Stimulated activated naive B cell treated with anti-CD40 and anti-IgM and Interleukin-4, amounts not matched to agents 10 μg/mL and 1 μg/mL and 100 μg/mL, for 72 hours (primary cell): ENCODE measurements around the gene RACGAP1.
"Not testable (repeated sequence)": the region's sequence is repeated elsewhere in the genome, so short reads cannot be mapped to it uniquely, and the experiment has no call there.

Source experiments
- ATAC-seq, 2 donors: fragments of 150-1000 bp; cut with Tn5 transposase; replicated peaks; 2 replicates each; pipeline ENCODE4 v1.10.0; 2021; ENCODE audit warnings: moderate library complexity in 1 of 2
- DNase-seq: peaks from one replicate; pipeline ENCODE4 v3.0.0; 2021
- H3K27ac Mint-ChIP-seq: one replicate; pipeline ENCODE4 v1.8.0; 2022; ENCODE audit warnings: mild to moderate bottlenecking, mixed read lengths
- H3K27me3 Mint-ChIP-seq, 2 donors: one replicate each; pipeline ENCODE4 v1.8.0; 2022; ENCODE audit warnings: mixed read lengths in 2 of 2
- H3K36me3 Mint-ChIP-seq, 2 donors: one replicate each; pipeline ENCODE4 v1.8.0; 2022; ENCODE audit warnings: mixed read lengths in 2 of 2, mild to moderate bottlenecking in 1 of 2
- H3K4me1 Mint-ChIP-seq, 2 donors: one replicate each; pipeline ENCODE4 v1.8.0; 2022; ENCODE audit warnings: mixed read lengths in 2 of 2, mild to moderate bottlenecking in 1 of 2
- H3K4me3 Mint-ChIP-seq, 2 donors: one replicate each; pipeline ENCODE4 v1.8.0; 2022; ENCODE audit warnings: mild to moderate bottlenecking in 2 of 2, mixed read lengths in 2 of 2, moderate library complexity in 1 of 2
- H3K9me3 Mint-ChIP-seq, 2 donors: one replicate each; pipeline ENCODE4 v1.8.0; 2022; ENCODE audit warnings: mixed read lengths in 2 of 2, mild to moderate bottlenecking in 1 of 2

The RACGAP1 gene

DNA sequence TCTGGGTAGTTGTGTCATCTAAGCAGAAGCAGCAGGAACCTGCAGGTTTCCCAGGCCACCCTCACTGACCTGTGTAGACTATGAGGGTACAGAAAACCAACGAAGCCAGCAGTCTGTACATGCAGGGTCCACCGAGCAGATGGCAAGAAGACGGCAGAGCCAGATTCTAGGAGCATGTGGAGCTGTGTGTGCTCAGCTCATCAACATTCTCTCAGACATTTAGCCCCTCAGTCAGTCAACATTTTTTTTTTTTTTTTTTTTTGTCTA, 24.8 kb upstream of the RACGAP1 start:
- Mint-ChIP-seq H3K27me3 (peaks cover 31 to 46% of the 10 kb centered on the region in 2 donors), H3K27ac (no peak overlapping the region), H3K4me1 (peaks cover 0 to 4% of the 10 kb centered on the region in 2 donors), H3K9me3 (no peaks in the 10 kb centered on the region), H3K36me3 (no peaks in the 10 kb centered on the region), H3K4me3 (no peak overlapping the region)
- DNase-seq (no peak), ATAC-seq (no peak)

DNA sequence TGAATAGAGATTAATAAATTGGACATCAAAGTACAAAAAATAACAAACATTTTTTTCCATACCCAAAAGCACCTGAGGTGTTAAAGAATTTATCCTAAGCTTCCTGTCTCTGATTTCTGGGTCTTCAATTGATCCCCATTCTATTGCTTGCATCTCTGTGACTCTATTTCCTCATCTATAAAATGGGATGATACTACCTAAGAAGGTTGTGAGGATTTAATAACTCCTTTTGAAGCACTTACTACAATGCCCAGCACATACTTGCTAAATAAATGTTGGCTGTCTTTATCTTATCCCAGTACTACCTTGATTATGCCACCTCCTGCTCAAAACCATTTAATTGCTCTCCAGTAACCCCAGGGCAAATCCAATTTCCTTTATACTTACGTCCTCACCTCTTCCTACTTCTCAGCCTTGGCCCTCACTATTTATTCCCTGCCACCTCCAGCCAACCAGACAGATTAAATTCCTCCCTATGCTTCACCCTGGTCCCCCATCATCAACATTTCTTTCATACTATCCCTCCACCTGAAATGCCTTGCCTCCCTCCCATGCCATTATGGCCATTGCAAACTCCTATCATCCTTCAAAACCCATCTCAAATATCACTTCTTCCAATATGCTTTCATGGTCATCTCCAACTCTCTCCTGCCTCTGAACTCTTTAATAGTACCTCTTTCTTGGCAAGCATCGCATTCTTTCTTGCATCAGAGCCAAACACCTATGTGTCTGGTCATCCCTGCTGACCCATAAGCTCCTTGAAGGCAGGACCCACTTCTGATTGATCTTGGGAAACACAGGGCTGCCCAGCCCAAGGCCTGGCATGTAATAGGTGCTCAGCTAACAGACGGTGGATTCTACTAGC, 24.2 kb upstream of the RACGAP1 start:
- DNase-seq = no peak
- H3K27me3 Mint-ChIP-seq = peaks cover 31 to 46% of the 10 kb centered on the region in 2 donors
- no peak overlapping the region for H3K4me3 Mint-ChIP-seq
- no peak overlapping the region for H3K27ac Mint-ChIP-seq
- H3K9me3 Mint-ChIP-seq = no peaks in the 10 kb centered on the region
- ATAC-seq = no peak
- H3K4me1 Mint-ChIP-seq = peaks cover 0 to 4% of the 10 kb centered on the region in 2 donors
- no peaks in the 10 kb centered on the region for H3K36me3 Mint-ChIP-seq

DNA sequence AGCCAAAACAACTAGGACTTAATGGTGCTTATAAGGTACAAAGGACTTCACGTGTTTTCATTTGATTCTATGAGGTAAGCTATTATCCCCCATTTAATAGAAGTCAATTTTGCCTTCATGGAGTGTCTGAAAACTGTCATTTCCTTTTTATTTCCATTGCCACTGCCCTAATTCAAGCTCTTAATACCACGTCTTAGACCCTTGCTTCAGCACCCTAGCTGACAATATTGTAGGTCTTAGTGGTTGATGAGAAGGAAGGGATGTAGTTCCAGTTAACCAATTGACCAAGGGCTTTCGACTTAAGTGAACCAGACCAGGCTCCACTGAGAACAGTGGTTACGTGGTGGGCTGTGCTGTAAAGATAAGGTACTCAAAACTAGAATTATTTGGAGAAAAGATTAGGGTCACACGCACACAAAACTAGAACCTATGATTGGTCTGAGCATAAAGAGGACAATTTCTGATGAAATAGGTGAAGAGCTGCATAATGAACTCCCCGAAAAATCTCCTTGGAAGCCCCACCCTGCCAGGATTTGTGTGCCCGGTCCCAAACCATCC, 22.5 kb upstream of the RACGAP1 start:
- ATAC-seq (no peak), DNase-seq (no peak)
- no peak overlapping the region for H3K27ac Mint-ChIP-seq
- H3K27me3 Mint-ChIP-seq = peaks cover 29 to 41% of the 10 kb centered on the region in 2 donors
- H3K4me3 Mint-ChIP-seq = no peak overlapping the region
- peaks cover 0 to 2% of the 10 kb centered on the region in 2 donors for H3K4me1 Mint-ChIP-seq
- no peaks in the 10 kb centered on the region for H3K36me3 Mint-ChIP-seq
- no peaks in the 10 kb centered on the region for H3K9me3 Mint-ChIP-seq

DNA sequence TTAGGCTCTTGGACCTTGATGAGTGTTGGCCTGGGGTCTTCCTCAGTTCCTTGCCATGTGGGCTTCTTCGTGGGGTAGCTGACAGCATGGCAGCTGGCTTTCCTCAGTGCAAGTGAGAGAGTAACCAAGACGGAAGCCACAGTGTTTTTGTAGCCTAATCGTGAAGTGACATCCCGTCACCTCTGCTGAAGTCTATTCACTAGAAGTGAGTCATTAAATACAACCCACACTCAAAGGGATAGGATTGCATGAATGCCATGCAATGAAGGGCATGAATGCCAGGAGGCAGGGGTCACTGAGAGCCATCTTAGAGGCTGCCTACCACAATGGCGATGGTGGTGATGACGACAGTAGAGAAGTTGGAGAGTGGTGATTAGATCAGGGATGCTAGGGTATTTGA, 18.6 kb upstream of the RACGAP1 start:
- H3K4me1 Mint-ChIP-seq = peaks cover 0 to 7% of the 10 kb centered on the region in 2 donors
- ATAC-seq (no peak), DNase-seq (no peak)
- no peaks in the 10 kb centered on the region for H3K9me3 Mint-ChIP-seq
- H3K27me3 Mint-ChIP-seq = peaks cover 0 to 4% of the 10 kb centered on the region in 2 donors
- H3K36me3 Mint-ChIP-seq = no peaks in the 10 kb centered on the region
- no peak overlapping the region for H3K27ac Mint-ChIP-seq
- no peak overlapping the region for H3K4me3 Mint-ChIP-seq

DNA sequence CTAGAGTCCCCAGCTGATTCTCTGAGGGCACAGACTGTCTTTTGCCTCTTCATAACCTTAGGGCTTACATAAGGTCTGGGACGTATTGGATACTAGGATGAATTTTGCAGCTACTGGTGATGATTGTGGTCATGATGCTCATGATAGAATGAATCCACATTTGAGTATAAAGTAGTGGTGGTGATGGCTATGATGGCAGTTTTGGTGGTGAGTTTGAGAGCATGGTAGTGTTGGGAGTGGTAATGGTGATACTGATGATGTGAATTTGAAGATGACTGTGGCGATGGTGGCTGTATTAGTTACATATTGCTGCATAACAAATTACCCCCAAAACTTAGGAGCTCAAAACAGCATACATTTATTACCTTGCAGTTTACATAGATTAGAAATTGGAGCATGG, 18.0 kb upstream of the RACGAP1 start:
- DNase-seq = no peak
- Mint-ChIP-seq H3K4me3 (no peak overlapping the region), H3K9me3 (no peaks in the 10 kb centered on the region), H3K36me3 (no peaks in the 10 kb centered on the region), H3K27ac (no peak overlapping the region), H3K4me1 (peaks cover 0 to 7% of the 10 kb centered on the region in 2 donors), H3K27me3 (no peaks in the 10 kb centered on the region)
- ATAC-seq = no peak

DNA sequence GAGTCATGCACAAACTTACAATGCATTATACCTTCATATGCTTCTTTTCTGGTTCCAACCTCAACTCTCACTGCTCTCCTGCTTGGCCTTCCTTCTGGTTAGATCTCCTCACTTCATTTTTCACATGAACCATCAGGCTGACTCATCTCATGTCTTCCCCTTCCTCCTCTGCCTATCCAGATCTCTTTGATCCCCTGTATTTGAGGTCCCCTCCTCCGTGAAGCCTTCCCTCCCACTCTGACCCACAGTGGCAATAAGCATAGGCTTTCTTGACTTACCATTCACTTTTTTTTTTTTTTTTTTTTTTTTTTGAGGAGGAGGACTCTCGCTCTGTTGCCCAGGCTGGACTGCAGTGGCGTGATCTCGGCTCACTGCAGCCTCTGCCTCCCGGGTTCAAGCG, 17.4 kb upstream of the RACGAP1 start:
- no peaks in the 10 kb centered on the region for H3K27me3 Mint-ChIP-seq
- H3K9me3 Mint-ChIP-seq = no peaks in the 10 kb centered on the region
- no peak for ATAC-seq
- no peaks in the 10 kb centered on the region for H3K36me3 Mint-ChIP-seq
- H3K27ac Mint-ChIP-seq = no peak overlapping the region
- peaks cover 0 to 7% of the 10 kb centered on the region in 2 donors for H3K4me1 Mint-ChIP-seq
- no peak for DNase-seq
- no peak overlapping the region for H3K4me3 Mint-ChIP-seq

DNA sequence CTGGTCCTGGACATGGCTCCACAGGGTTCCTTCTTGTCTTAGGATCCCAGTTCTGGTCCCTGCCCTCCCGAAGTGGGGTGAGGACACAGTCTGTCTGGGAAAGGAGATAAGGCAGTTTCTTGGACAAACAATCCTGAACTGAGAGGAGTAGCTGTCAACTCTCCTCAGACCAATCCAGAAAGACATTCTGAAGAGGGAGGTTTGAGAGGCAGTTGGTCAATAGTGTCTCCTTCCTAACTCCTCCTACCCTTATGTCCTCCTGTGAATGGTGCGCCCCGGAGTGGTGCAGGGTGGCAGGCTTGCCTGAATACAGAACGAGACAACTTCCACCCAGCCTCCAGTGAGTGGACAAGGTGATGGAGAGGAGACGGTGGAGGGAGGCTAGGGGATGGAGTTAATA, 16.7 kb upstream of the RACGAP1 start:
- no peaks in the 10 kb centered on the region for H3K36me3 Mint-ChIP-seq
- no peak for DNase-seq
- H3K9me3 Mint-ChIP-seq = no peaks in the 10 kb centered on the region
- no peak overlapping the region for H3K27ac Mint-ChIP-seq
- H3K4me1 Mint-ChIP-seq = peaks cover 0 to 7% of the 10 kb centered on the region in 2 donors
- H3K27me3 Mint-ChIP-seq = no peaks in the 10 kb centered on the region
- H3K4me3 Mint-ChIP-seq = no peak overlapping the region
- no peak for ATAC-seq

DNA sequence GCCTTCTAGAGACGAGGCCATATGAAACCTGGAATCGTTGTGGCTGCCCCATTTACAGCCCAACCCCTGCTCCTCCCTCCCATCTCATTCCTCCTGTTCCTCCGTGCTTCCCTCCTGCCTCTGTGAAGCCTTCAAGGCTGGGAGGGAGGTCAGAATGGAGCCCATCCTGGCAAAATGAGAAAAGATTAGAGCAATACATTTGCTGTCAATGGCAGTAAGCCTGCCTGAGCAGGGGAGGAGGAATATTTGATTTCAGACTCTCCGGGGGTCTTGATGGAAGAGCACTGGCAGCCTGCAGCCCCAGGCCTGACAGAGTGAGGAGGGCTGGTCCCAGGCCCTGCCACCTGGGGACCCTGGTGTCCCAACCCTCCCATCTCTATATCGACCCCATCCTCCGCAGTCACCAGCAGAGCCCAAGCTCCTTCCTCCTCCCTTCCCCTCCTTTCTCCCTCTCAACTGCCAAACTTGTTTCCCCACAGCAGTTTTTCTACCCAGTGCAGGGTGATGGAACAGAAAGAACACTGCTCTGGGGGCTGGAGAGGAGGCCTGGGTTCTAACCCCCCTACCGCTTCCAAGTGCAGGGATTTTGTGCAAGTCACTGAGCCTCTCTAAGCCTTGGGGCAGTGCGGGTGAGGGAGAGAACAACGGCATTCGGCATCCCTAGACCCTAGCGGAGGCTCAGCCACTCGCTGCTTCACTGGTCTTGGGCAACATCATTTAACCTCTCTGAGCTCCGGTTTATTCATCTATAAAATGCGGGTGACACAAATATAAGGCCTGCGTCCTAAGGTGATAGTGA, 16.0 kb upstream of the RACGAP1 start:
- no peak overlapping the region for H3K27ac Mint-ChIP-seq
- H3K36me3 Mint-ChIP-seq = no peaks in the 10 kb centered on the region
- H3K27me3 Mint-ChIP-seq = peaks cover 0 to 2% of the 10 kb centered on the region in 2 donors
- peaks cover 0 to 7% of the 10 kb centered on the region in 2 donors for H3K4me1 Mint-ChIP-seq
- no peak overlapping the region for H3K4me3 Mint-ChIP-seq
- no peaks in the 10 kb centered on the region for H3K9me3 Mint-ChIP-seq
- ATAC-seq (no peak), DNase-seq (no peak)

DNA sequence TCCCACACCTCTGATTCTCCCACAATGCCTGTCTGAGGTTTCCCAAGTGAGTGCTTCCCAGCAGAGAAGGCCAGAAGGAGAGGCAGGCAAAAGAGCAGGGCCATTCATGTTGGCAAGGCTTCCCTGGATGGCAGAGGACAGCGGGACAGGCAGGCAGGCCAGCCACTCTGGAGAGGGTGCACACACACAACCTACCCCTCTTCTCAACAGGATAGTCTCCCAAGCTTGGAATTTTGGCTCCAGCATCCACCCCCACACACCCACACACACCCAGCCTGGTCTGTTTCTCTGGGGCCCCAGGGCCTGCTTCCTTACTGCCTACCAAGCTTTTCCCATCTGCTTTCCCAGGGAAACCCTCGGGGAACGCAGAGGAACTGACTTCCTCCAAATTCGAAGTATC, 15.4 kb upstream of the RACGAP1 start:
- H3K4me3 Mint-ChIP-seq = no peak overlapping the region
- no peak overlapping the region for H3K27ac Mint-ChIP-seq
- DNase-seq (no peak), ATAC-seq (no peak)
- H3K4me1 Mint-ChIP-seq = peaks cover 0 to 7% of the 10 kb centered on the region in 2 donors
- H3K36me3 Mint-ChIP-seq = no peaks in the 10 kb centered on the region
- peaks cover 0 to 6% of the 10 kb centered on the region in 2 donors for H3K27me3 Mint-ChIP-seq
- no peaks in the 10 kb centered on the region for H3K9me3 Mint-ChIP-seq

DNA sequence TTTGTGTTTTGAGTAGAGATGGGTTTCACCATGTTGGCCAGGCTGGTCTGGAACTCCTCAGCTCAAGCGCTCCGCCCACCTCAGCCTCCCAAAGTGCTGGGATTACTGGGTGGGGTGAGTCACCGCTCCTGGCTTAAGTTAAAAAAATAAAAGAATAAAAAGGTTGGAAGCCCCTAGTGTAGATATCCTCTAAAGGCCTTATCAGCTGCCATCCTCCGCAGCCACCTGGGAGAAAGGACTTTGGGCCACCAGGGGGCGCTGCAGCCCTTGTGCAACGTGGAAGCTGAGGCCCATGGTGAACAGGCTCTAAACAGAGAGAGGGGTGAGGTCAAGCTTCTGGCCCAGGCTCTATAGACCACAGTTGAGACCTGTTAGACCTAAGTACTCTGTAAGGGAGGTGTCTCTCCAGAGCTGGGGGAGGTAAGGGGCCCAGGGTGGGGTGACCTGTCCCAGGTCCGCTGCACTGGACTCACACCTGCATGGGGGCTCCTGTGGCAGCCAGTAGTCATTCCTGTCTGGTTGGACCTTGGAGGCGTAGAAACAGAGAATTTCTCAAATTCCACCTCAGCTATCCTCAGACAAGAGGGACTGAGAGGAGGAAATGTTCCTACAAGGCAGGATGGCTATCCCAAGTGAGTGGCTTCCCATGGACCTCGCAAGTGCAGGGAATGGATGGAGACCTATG, 14.0 kb upstream of the RACGAP1 start:
- Mint-ChIP-seq H3K9me3 (no peaks in the 10 kb centered on the region), H3K36me3 (no peaks in the 10 kb centered on the region), H3K27me3 (peaks cover 0 to 6% of the 10 kb centered on the region in 2 donors), H3K4me3 (no peak overlapping the region), H3K4me1 (peaks cover 0 to 7% of the 10 kb centered on the region in 2 donors), H3K27ac (no peak overlapping the region)
- ATAC-seq (peak; percentile 94 to 99), DNase-seq (peak; percentile 58)

DNA sequence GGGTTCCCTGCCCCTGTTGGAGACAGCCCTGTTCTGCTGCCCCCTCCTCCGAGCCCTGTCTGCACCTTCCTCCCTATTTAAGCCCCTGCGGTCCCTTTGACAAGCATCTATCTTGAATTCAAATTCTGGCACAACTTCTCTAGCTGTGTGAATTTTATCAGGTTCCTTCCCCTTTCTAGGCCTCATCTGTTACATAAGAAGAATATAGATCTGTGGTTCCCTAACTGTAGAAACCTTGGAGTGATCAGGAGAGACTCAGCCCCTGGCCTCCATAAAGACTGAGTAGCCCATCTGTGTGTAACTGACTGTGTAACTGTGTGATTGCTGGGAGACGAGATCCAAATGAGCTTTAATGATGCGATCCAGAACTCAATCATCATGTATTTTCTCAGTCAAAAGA, 13.0 kb upstream of the RACGAP1 start:
- no peak for DNase-seq
- Mint-ChIP-seq H3K9me3 (no peaks in the 10 kb centered on the region), H3K4me1 (peaks cover under 1 to 10% of the 10 kb centered on the region in 2 donors), H3K36me3 (no peaks in the 10 kb centered on the region), H3K27ac (no peak overlapping the region), H3K4me3 (no peak overlapping the region), H3K27me3 (peaks cover 0 to 6% of the 10 kb centered on the region in 2 donors)
- no peak for ATAC-seq

DNA sequence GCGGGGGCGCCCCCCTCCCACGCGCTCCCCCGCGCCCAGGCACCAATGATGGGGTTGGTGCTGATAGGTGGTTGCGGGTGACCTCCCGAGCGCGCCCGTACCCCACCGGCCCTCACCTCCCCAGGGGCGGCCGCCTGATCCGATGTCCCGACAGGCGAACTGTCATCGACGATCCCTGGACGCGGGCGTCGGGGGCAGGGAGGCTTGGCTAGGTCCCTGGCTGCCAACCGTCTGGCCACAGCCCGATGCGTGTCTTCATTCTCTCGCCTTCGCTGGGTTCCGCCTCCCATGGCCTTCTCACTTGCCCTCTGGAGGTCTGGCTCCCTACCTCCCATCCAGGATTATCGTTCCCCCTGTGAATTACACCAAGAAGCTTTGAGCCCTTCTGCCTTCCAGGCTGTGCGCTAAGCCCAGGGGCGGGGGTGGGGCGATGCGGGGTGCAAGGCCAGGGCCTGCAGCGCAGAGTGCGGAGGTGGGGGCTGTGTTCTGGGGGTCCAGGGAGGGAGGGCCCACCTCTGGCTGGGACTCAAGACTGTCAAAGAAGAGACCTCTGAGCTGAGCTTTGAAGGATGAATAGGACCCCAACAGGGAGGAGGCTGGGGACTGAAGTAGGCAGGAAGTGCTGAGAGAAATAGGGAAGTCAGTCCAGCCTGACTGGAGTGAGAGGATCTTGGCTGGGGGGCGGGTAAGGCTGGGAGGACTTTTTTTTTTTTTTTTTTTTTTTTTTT, 7.7 kb upstream of the RACGAP1 start:
- H3K9me3 Mint-ChIP-seq = no peaks in the 10 kb centered on the region
- ATAC-seq = peak; percentile 68
- peaks cover 0 to 6% of the 10 kb centered on the region in 2 donors for H3K27me3 Mint-ChIP-seq
- H3K36me3 Mint-ChIP-seq = no peaks in the 10 kb centered on the region
- H3K27ac Mint-ChIP-seq = peak overlapping the region; percentile 51
- peak overlapping the region; percentile 76 to 81 for H3K4me3 Mint-ChIP-seq
- no peak for DNase-seq
- H3K4me1 Mint-ChIP-seq = peaks cover 7 to 8% of the 10 kb centered on the region in 2 donors

DNA sequence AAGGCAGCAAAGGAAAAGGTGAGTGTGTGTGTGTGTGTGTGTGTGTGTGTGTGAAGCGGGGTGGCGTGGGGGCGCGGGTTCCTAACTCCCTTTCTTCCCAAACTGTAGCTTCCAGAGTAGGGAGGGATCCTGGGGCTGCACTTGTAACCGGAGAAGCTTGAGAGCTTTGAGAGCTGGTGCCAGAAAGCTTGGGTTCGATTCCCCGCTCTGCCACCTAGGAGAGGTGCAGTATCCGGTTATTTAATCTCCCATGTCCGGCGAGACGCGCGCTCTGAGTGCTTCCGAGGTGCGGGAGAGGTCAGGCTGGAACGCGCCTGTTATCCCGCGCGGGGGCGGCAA, 7.2 kb upstream of the RACGAP1 start:
- Mint-ChIP-seq H3K4me3 (peak overlapping the region; percentile 58 to 81), H3K9me3 (no peaks in the 10 kb centered on the region), H3K4me1 (peaks cover 7 to 8% of the 10 kb centered on the region in 2 donors), H3K36me3 (no peaks in the 10 kb centered on the region), H3K27me3 (peaks cover 0 to 6% of the 10 kb centered on the region in 2 donors), H3K27ac (peak overlapping the region; percentile 2)
- DNase-seq = no peak
- ATAC-seq = peak; percentile 12 to 42

DNA sequence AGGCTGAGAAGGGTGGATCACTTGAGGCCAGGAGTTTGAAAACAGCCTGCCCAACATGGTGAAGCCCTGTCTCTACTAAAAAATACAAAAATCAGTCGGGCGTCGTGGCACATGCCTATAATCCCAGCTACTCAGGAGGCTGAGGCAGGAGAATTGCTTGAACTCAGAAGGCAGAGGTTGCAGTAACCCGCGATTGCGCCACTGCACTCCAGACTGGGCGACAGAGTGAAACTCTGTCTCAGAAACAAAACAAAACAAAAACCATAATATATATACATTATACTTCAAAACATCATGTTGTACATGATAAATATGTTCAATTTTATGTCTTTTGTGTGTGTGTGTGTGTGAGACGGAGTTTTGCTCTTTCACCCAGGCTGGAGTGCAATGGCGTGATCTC, 5.2 kb upstream of the RACGAP1 start:
- not testable (repeated sequence) for DNase-seq, H3K27ac Mint-ChIP-seq, H3K4me3 Mint-ChIP-seq, H3K27me3 Mint-ChIP-seq, H3K9me3 Mint-ChIP-seq, H3K36me3 Mint-ChIP-seq, ATAC-seq
- H3K4me1 Mint-ChIP-seq = peaks cover 10 to 13% of the 10 kb centered on the region in 2 donors
